GM19463 (cell line): ENCODE measurements around the gene NOVA2.

Source experiments
- ATAC-seq: cut with Tn5 transposase; IDR thresholded peaks from one replicate; pipeline ENCODE4 v1.9.1; 2021; ENCODE audit warnings: mild to moderate bottlenecking, moderate library complexity; ENCODE audit not compliant: unreplicated experiment

The NOVA2 gene

GRCh38 chr19:46002678-46003275 lies 29.1 kb upstream of the NOVA2 start:
- no peak for ATAC-seq

- no peak for ATAC-seq
Observed at GRCh38 chr19:46000491-46001246, 27.0 kb upstream of the NOVA2 start.

GRCh38 chr19:45999653-46000121 lies 26.0 kb upstream of the NOVA2 start:
- no peak for ATAC-seq

GRCh38 chr19:45998834-45999233 lies 25.2 kb upstream of the NOVA2 start:
- no peak for ATAC-seq

GRCh38 chr19:45996933-45997332 lies 23.3 kb upstream of the NOVA2 start:
- ATAC-seq = no peak

- ATAC-seq = no peak
Observed at GRCh38 chr19:45995715-45996385, 22.2 kb upstream of the NOVA2 start.

- peak; percentile 93 for ATAC-seq
Observed at GRCh38 chr19:45994998-45995714, 21.5 kb upstream of the NOVA2 start, which contains the start of gene CCDC61. CCDC61 (plus strand) TSS chr19:45995467; CDS start chr19:46003019, 7,552 bp downstream.

- no peak for ATAC-seq
Observed at GRCh38 chr19:45994456-45994997, 20.9 kb upstream of the NOVA2 start.

GRCh38 chr19:45990113-45990728 lies 16.6 kb upstream of the NOVA2 start:
- ATAC-seq = no peak

GRCh38 chr19:45985321-45985720 lies 11.7 kb upstream of the NOVA2 start:
- no peak for ATAC-seq

GRCh38 chr19:45981350-45981749 lies 7.7 kb upstream of the NOVA2 start:
- ATAC-seq = no peak

GRCh38 chr19:45978156-45978555 lies 4.5 kb upstream of the NOVA2 start:
- ATAC-seq = no peak

GRCh38 chr19:45976178-45976577 lies 2.5 kb upstream of the NOVA2 start:
- no peak for ATAC-seq

GRCh38 chr19:45975306-45976070 lies 1.8 kb upstream of the NOVA2 start:
- no peak for ATAC-seq

GRCh38 chr19:45972947-45973540 lies 621 bp downstream of the NOVA2 start:
- ATAC-seq = no peak

GRCh38 chr19:45972081-45972946 lies 1.4 kb downstream of the NOVA2 start:
- ATAC-seq = no peak

GRCh38 chr19:45971260-45971902 lies 2.3 kb downstream of the NOVA2 start:
- ATAC-seq = no peak

- no peak for ATAC-seq
Observed at GRCh38 chr19:45969676-45970075, 4.0 kb downstream of the NOVA2 start.
